ENCODE measurements around the gene SETDB1. TPM values are rescaled to one million over a fixed set of nuclear protein-coding genes. Genes with fewer than 3 reads are reported as not detected.

SETDB1 gene
- total and polyA plus RNA-seq, 2 of the 13 experiments (the other 11 are each of a cell fraction or from before 2014, with no cell fraction given), result 33.1 to 34.6 TPM

DNA sequence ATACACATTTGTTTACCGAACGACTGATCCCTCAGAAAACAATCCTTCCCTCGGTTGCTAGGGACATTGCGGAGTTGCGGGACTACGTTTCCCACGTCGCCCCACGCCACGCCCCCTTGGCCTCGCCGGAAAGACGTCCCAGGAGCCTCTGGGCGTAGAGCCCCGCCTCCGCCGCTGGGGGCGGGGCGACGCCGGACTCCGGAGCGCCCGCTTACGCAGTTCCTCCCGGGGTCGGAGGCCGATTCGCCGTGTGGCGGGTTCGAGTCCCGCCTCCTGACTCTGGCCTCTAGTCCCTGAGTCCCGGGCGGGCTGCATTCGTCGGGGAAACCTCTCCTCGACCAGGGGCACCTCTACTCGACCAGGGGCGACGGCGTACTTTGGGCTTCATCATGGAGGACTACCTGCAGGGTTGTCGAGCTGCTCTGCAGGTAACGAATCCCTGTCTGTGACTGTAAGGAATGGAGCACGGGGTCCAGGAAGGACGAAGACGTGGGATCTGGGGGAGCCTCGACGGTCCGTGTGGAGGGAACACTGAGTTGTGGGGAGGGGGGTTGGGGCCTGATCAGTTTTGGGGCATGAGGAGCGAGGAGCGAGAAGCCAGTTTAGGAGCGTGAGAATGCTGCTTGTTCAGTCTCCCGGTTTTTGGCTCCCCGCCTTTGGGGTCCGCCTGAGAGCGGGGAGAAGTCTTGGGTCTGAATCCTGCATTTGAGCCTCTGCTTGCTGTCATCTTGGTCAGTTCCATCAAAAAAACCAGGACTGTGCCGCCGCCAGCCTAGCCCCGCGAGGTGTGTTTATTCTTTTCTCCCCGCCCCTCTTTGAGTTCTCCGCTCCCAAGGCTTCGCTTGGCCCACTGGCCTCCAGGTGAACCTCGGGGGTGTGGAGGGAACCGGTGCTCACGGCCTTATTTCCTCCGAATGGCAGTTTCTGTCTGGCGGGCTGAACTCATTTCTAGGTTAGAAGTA lies 82.4 kb downstream of the SETDB1 start, which contains the start of gene PRUNE1 (continued):
- TF ChIP-seq, protein P1, sequence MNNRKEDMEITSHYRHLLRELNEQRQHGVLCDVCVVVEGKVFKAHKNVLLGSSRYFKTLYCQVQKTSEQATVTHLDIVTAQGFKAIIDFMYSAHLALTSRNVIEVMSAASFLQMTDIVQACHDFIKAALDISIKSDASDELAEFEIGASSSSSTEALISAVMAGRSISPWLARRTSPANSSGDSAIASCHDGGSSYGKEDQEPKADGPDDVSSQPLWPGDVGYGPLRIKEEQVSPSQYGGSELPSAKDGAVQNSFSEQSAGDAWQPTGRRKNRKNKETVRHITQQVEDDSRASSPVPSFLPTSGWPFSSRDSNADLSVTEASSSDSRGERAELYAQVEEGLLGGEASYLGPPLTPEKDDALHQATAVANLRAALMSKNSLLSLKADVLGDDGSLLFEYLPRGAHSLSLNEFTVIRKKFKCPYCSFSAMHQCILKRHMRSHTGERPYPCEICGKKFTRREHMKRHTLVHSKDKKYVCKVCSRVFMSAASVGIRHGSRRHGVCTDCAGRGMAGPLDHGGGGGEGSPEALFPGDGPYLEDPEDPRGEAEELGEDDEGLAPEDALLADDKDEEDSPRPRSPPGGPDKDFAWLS (CRISPR knock-in tag; IDR thresholded peaks at IDR 0.05; ENCODE audit: borderline replicate concordance), result no peak
- TF ChIP-seq TEAD2 (CRISPR knock-in tag; IDR thresholded peaks at IDR 0.05) (no peak), NR2F6 (IDR thresholded peaks at IDR 0.05) (no peak), NR2F6 (CRISPR knock-in tag; IDR thresholded peaks at IDR 0.05) (no peak; the same call in 1 of the 2 replicates), TBP (CRISPR knock-in tag; IDR thresholded peaks at IDR 0.05) (no peak), ZBTB37 (CRISPR knock-in tag; IDR thresholded peaks at IDR 0.05) (no peak), SMARCC2 (IDR thresholded peaks at IDR 0.05) (no peak), ZNF333 (CRISPR knock-in tag; IDR thresholded peaks at IDR 0.05; ENCODE audit: borderline replicate concordance) (no peak), SRSF4 (IDR thresholded peaks at IDR 0.05; ENCODE audit: low read depth, low read length, poor library complexity, severe bottlenecking) (no peak), ATF1 (CRISPR knock-in tag; IDR thresholded peaks at IDR 0.05) (peak; percentile 78), DRAP1 (CRISPR knock-in tag; IDR thresholded peaks at IDR 0.05) (peak; percentile 15; the same call in 1 of the 2 replicates), LCORL (IDR thresholded peaks at IDR 0.05) (no peak), LCORL (CRISPR knock-in tag; IDR thresholded peaks at IDR 0.05) (peak; percentile 31; the same call in 1 of the 2 replicates), SNRNP70 (IDR thresholded peaks at IDR 0.05; ENCODE audit: low read depth, low read length) (no peak), HNRNPUL1 (IDR thresholded peaks at IDR 0.05; ENCODE audit: low read depth, low read length) (no peak), ELF4 (CRISPR knock-in tag; IDR thresholded peaks at IDR 0.05; ENCODE audit: borderline replicate concordance) (peak; percentile 24; the same call in 1 of the 2 replicates), ZFP36L2 (CRISPR knock-in tag; IDR thresholded peaks at IDR 0.05) (no peak), ZNF430 (CRISPR knock-in tag; IDR thresholded peaks at IDR 0.05) (peak; percentile 42; the same call in 1 of the 2 replicates), FOSL2 (CRISPR knock-in tag; IDR thresholded peaks at IDR 0.05) (no peak), ETV6 (CRISPR knock-in tag; conservative IDR thresholded peaks at IDR 0.05) (no peak), ZNF484 (CRISPR knock-in tag; IDR thresholded peaks at IDR 0.05; ENCODE audit: borderline replicate concordance, low read depth) (no peak), ZNF253 (CRISPR knock-in tag; IDR thresholded peaks at IDR 0.05; ENCODE audit: borderline replicate concordance) (no peak), GTF2F1 (IDR thresholded peaks at IDR 0.05; ENCODE audit: low read length) (no peak), SMARCE1 (IDR thresholded peaks at IDR 0.05; ENCODE audit: borderline replicate concordance) (no peak), ARID2 (CRISPR knock-in tag; IDR thresholded peaks at IDR 0.05; ENCODE audit: borderline replicate concordance) (no peak), HMG20A (CRISPR knock-in tag; IDR thresholded peaks at IDR 0.05; ENCODE audit: borderline replicate concordance) (no peak)
- TF ChIP-seq, protein P2, sequence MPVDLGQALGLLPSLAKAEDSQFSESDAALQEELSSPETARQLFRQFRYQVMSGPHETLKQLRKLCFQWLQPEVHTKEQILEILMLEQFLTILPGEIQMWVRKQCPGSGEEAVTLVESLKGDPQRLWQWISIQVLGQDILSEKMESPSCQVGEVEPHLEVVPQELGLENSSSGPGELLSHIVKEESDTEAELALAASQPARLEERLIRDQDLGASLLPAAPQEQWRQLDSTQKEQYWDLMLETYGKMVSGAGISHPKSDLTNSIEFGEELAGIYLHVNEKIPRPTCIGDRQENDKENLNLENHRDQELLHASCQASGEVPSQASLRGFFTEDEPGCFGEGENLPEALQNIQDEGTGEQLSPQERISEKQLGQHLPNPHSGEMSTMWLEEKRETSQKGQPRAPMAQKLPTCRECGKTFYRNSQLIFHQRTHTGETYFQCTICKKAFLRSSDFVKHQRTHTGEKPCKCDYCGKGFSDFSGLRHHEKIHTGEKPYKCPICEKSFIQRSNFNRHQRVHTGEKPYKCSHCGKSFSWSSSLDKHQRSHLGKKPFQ (CRISPR knock-in tag; IDR thresholded peaks at IDR 0.05; ENCODE audit: insufficient replicate concordance), result peak; percentile 79
